Body of pancreas (tissue), 4 donors: ENCODE results near the gene WDR18. TPM values are rescaled to one million over a fixed set of nuclear protein-coding genes. Genes with fewer than 3 reads are reported as not detected.

Source experiments
- ATAC-seq: fragments of 150-250 bp; one replicate; pipeline ENCODE4 v1.9.1; 2016
- DNase-seq, 4 donors: peaks; one replicate each; pipeline ENCODE4 v3.0.0-alpha.2; 2019
- H3K27ac ChIP-seq, 4 donors: fragments of 200-600 bp; sonication (generic); 1 replicate in 3 of 4; 2 replicates in 1 of 4; pipeline versions ENCODE4 v1.5.1 to v1.6.1; 2016 to 2019; ENCODE audit warnings: mild to moderate bottlenecking in 1 of 4, mixed read lengths in 1 of 4, moderate library complexity in 1 of 4
- H3K27me3 ChIP-seq, 2 donors: fragments of 200-600 bp; sonication (generic); one replicate each; pipeline ENCODE4 v1.6.0; 2016; ENCODE audit warnings: mild to moderate bottlenecking in 1 of 2
- H3K36me3 ChIP-seq, 2 donors: fragments of 200-600 bp; sonication (generic); replicated peaks in 1 of 2; 2 replicates each; pipeline ENCODE4 v1.5.1; 2016; ENCODE audit warnings: low read depth in 2 of 2; ENCODE audit not compliant: insufficient read depth in 1 of 2
- H3K4me1 ChIP-seq: fragments of 200-600 bp; sonication (generic); one replicate; pipeline ENCODE4 v1.6.0; 2016
- H3K4me3 ChIP-seq, 2 donors: fragments of 200-600 bp; sonication (generic); 1 replicate in 1 of 2; 2 replicates in 1 of 2; pipeline ENCODE4 v1.5.1; 2016 to 2019
- H3K9me3 ChIP-seq, 3 donors: fragments of 200-600 bp; sonication (generic); 1 replicate in 2 of 3; 2 replicates in 1 of 3; pipeline ENCODE4 v1.5.1; 2016
- POLR2A ChIP-seq, 3 donors: fragments of 450-650 bp; IDR thresholded peaks; one replicate each; pipeline ENCODE4 v1.6.1; 2016; ENCODE audit warnings: antibody characterized with exemption in 3 of 3, mild to moderate bottlenecking in 2 of 3
- WGBS, 2 donors: methylation state at CpG; one replicate each; pipeline ENCODE4 v1.1.5; 2017; 5-methylcytosine and 5-hydroxymethylcytosine counted together
- intact Hi-C: fragments of 100-400 bp; cut with DNase I; formaldehyde crosslinking; loops from one replicate; pipeline ENCODE4 v1.15.1; 2023
- total RNA-seq, 2 donors: library from RNA; depleted of rRNA; stranded (reverse); fragments of >200 nt; gene quantifications; one replicate each; pipeline ENCODE4 v1.1.0, GENCODE V29; 2016
- TF ChIP-seq, protein P1 (sequence below), 7 experiments: fragments of 450-650 bp in 4 of 7; fragments of 200-600 bp in 3 of 7; sonication (generic) in 3 of 7; IDR thresholded peaks; one replicate each; pipeline ENCODE4 v1.5.1; 2016 to 2019; ENCODE audit warnings: antibody characterized with exemption in 7 of 7

WDR18 gene
- total RNA-seq, 2 donors from 2014 or later: 15.3 to 53.1 TPM

DNA sequence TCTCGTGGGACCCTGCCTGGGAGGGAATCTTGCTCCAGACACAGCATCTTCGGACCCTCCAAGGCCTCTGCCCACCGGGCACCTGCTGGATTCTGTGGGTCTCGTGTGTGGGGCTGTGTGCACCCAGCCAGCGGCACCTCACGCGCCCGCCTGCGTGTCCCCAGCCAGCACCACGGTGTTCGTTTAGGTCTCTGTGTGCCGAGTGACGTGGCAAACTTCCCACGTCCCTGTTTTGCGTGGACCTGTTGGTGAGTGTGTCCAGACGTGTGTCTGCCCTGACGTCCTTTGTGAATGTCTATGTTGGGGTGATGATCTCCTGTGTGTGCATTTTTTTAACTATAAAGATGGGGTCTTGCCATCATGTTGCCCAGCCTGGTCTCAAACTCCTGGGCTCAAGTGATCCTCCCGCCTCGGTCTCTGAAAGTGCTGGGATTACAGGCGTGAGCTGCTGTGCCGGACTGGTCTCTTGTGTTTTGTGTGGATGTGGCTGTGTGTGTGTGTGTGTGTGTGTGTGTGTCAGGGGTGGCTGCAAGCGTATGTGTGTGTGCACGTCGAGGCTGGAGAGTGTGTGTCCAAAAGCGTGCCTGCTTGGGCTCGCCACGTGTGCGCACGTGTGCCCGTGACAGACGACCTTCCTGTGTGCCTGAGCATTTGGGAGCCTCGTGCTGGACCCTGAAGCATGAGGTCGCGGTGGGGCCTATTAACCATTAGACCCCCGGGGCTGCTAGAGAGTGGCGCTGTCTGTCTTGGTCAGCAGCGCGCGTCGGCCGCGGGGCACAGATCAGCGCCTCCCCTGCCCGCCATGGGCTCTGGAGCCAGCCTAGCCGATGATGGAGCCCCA, 42.6 kb upstream of the WDR18 start:
- WGBS, 2 donors: 53 to 65% methylated on average over 8 to 38 of the region's 45 CpGs
- H3K36me3 ChIP-seq: no peaks in the 10 kb centered on the region
- no peaks in the 10 kb centered on the region for H3K27me3 ChIP-seq
- no peak for TF ChIP-seq POLR2A (IDR thresholded peaks at IDR 0.05)
- TF ChIP-seq, protein P1, sequence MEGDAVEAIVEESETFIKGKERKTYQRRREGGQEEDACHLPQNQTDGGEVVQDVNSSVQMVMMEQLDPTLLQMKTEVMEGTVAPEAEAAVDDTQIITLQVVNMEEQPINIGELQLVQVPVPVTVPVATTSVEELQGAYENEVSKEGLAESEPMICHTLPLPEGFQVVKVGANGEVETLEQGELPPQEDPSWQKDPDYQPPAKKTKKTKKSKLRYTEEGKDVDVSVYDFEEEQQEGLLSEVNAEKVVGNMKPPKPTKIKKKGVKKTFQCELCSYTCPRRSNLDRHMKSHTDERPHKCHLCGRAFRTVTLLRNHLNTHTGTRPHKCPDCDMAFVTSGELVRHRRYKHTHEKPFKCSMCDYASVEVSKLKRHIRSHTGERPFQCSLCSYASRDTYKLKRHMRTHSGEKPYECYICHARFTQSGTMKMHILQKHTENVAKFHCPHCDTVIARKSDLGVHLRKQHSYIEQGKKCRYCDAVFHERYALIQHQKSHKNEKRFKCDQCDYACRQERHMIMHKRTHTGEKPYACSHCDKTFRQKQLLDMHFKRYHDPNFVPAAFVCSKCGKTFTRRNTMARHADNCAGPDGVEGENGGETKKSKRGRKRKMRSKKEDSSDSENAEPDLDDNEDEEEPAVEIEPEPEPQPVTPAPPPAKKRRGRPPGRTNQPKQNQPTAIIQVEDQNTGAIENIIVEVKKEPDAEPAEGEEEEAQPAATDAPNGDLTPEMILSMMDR (IDR thresholded peaks at IDR 0.05): no peak
- DNase-seq (no peak), ATAC-seq (no peak)
- peak overlapping the region; percentile 93 to 94 (median 94) for H3K27ac ChIP-seq
- H3K9me3 ChIP-seq: no peaks in the 10 kb centered on the region
- H3K4me1 ChIP-seq: peaks cover 43% of the 10 kb centered on the region
- no peak overlapping the region for H3K4me3 ChIP-seq
- intact Hi-C loops: no loop called here

- WGBS, 2 donors: 88% methylated on average over 27 of the region's 32 CpGs; no CpG with 5 or more reads in 1 of the 2 donors
- no peak for TF ChIP-seq POLR2A (IDR thresholded peaks at IDR 0.05)
- TF ChIP-seq, protein P1 (IDR thresholded peaks at IDR 0.05): no peak
- Histone ChIP-seq H3K4me1 (peaks cover 43% of the 10 kb centered on the region), H3K4me3 (no peak overlapping the region), H3K9me3 (no peaks in the 10 kb centered on the region), H3K27me3 (no peaks in the 10 kb centered on the region), H3K36me3 (no peaks in the 10 kb centered on the region), H3K27ac (no peak overlapping the region)
- ATAC-seq (no peak), DNase-seq (no peak)
- intact Hi-C loops: no loop called here
Measured at GRCh38 chr19:942133-942645, 42.0 kb upstream of the WDR18 start.

GRCh38 chr19:943551-944170, 40.5 kb upstream of the WDR18 start:
- no peak overlapping the region for H3K4me3 ChIP-seq
- ATAC-seq (no peak), DNase-seq (no peak)
- intact Hi-C loops: no loop called here
- no peaks in the 10 kb centered on the region for H3K36me3 ChIP-seq
- no peaks in the 10 kb centered on the region for H3K9me3 ChIP-seq
- no peaks in the 10 kb centered on the region for H3K27me3 ChIP-seq
- TF ChIP-seq, protein P1 (IDR thresholded peaks at IDR 0.05): no peak
- no peak for TF ChIP-seq POLR2A (IDR thresholded peaks at IDR 0.05)
- 96% methylated on average over 8 to 17 of the region's 17 CpGs for WGBS, 2 donors
- H3K27ac ChIP-seq: no peak overlapping the region
- H3K4me1 ChIP-seq: peaks cover 38% of the 10 kb centered on the region

- DNase-seq (no peak), ATAC-seq (no peak)
- Histone ChIP-seq H3K9me3 (no peaks in the 10 kb centered on the region), H3K36me3 (no peaks in the 10 kb centered on the region), H3K27ac (no peak overlapping the region), H3K4me3 (no peak overlapping the region), H3K4me1 (peaks cover 37% of the 10 kb centered on the region), H3K27me3 (no peaks in the 10 kb centered on the region)
- TF ChIP-seq POLR2A (IDR thresholded peaks at IDR 0.05): no peak
- TF ChIP-seq, protein P1 (IDR thresholded peaks at IDR 0.05): no peak
- intact Hi-C loops: no loop called here
- 73% methylated on average over 24 of the region's 27 CpGs; no CpG with 5 or more reads in 1 of the 2 donors for WGBS, 2 donors
Measured at GRCh38 chr19:944171-944567, 40.0 kb upstream of the WDR18 start.
